IMR-90 (cell line): ENCODE data around the gene DISC1. TPM values are rescaled to one million over a fixed set of nuclear protein-coding genes. Genes with fewer than 3 reads are reported as not detected.

ENCODE experiments used
- ATAC-seq: fragments of 200-7000 bp; cut with Tn5 transposase; 2 replicates; pipeline ENCODE4 v1.9.1; 2020; ENCODE audit warnings: low read depth, mild to moderate bottlenecking, moderate library complexity
- BruUV-seq: library from RNA; stranded (reverse); fragments of 400-500 nt; replicated peaks from 2 replicates; lab custom pipeline; 2021; lab: Mats Ljungman, UMichigan
- CTCF ChIA-PET: fragments of 300-600 bp; formaldehyde crosslinking; extraction: SDS; loops from one replicate; lab custom pipeline; 2021; ENCODE audit warnings: antibody characterized with exemption; lab: Yijun Ruan, JAX
- POLR2A ChIA-PET: fragments of 300-600 bp; sonication (Branson Sonifier 250); formaldehyde crosslinking; loops from one replicate; lab custom pipeline; 2022; ENCODE audit warnings: antibody characterized with exemption; ENCODE audit not compliant: unreplicated experiment; lab: Charles Lee
- DNase-seq: peaks from one replicate; pipeline ENCODE4 v3.0.0; 2013
- H2AFZ ChIP-seq: replicated peaks from 2 replicates; pipeline ENCODE3; 2013; ENCODE audit warnings: low read length, mild to moderate bottlenecking; ENCODE audit not compliant: poor library complexity
- H2AK5ac ChIP-seq: 2 replicates; pipeline ENCODE4 v1.6.1; 2013; ENCODE audit warnings: low read depth, low read length, inconsistent platforms
- H2AK9ac ChIP-seq: replicated peaks from 2 replicates; pipeline ENCODE3; 2013; ENCODE audit warnings: mild to moderate bottlenecking, low read depth, low read length, moderate library complexity; ENCODE audit not compliant: poor library complexity
- H2BK120ac ChIP-seq: 2 replicates; pipeline ENCODE4 v1.6.1; 2013; ENCODE audit warnings: low read depth, low read length, inconsistent platforms
- H2BK15ac ChIP-seq: 3 replicates; pipeline ENCODE4 v1.6.1; 2013; ENCODE audit warnings: low read depth, low read length, inconsistent platforms
- H2BK20ac ChIP-seq: 2 replicates; pipeline ENCODE4 v1.6.1; 2013; ENCODE audit warnings: low read depth, mild to moderate bottlenecking, inconsistent platforms, low read length, moderate library complexity
- H2BK5ac ChIP-seq: 2 replicates; pipeline ENCODE4 v1.6.1; 2013; ENCODE audit warnings: mild to moderate bottlenecking, low read depth, low read length, inconsistent platforms; ENCODE audit not compliant: poor library complexity, severe bottlenecking
- H3K14ac ChIP-seq: replicated peaks from 2 replicates; pipeline ENCODE4 v1.6.1; 2013; ENCODE audit warnings: low read depth, low read length, inconsistent platforms
- H3K18ac ChIP-seq: 2 replicates; pipeline ENCODE4 v1.6.1; 2013; ENCODE audit warnings: low read depth, low read length, control low read depth
- H3K23ac ChIP-seq: 2 replicates; pipeline ENCODE4 v1.6.1; 2013; ENCODE audit warnings: low read depth, low read length, inconsistent platforms
- H3K27ac ChIP-seq: 2 replicates; pipeline ENCODE4 v1.5.1; 2013; ENCODE audit warnings: mild to moderate bottlenecking, control low read depth, low read length; ENCODE audit not compliant: insufficient read depth
- H3K27me3 ChIP-seq: 2 replicates; pipeline ENCODE4 v1.6.1; 2013; ENCODE audit warnings: low read length; ENCODE audit not compliant: control insufficient read depth, insufficient read depth
- H3K36me3 ChIP-seq: 2 replicates; pipeline ENCODE4 v1.6.1; 2013; ENCODE audit warnings: low read length, mixed read lengths; ENCODE audit not compliant: control insufficient read depth, insufficient read depth
- H3K4ac ChIP-seq: 2 replicates; pipeline ENCODE4 v1.6.1; 2013; ENCODE audit warnings: low read depth, low read length, inconsistent platforms
- H3K4me1 ChIP-seq: 2 replicates; pipeline ENCODE4 v1.6.1; 2013; ENCODE audit warnings: low read length, mixed read lengths; ENCODE audit not compliant: control insufficient read depth, insufficient read depth
- H3K4me2 ChIP-seq: 2 replicates; pipeline ENCODE4 v1.6.1; 2013; ENCODE audit warnings: low read depth, mild to moderate bottlenecking, control low read depth, low read length, moderate library complexity
- H3K4me3 ChIP-seq: 2 replicates; pipeline ENCODE4 v1.5.1; 2013; ENCODE audit warnings: low read depth, mild to moderate bottlenecking, control low read depth, low read length, moderate library complexity; ENCODE audit not compliant: insufficient read depth
- H3K56ac ChIP-seq: 2 replicates; pipeline ENCODE4 v1.6.1; 2013; ENCODE audit warnings: low read length, inconsistent platforms; ENCODE audit not compliant: insufficient read depth; ENCODE audit errors: extremely low read depth
- H3K79me1 ChIP-seq, 2 experiments: 2 replicates each; pipeline ENCODE4 v1.6.1; 2013; ENCODE audit warnings: low read length in 2 of 2, inconsistent platforms in 1 of 2, low read depth in 1 of 2
- H3K9ac ChIP-seq: 2 replicates; pipeline ENCODE4 v1.6.1; 2013; ENCODE audit warnings: low read depth, low read length, control low read depth
- H3K9me1 ChIP-seq: 2 replicates; pipeline ENCODE4 v1.6.1; 2013; ENCODE audit warnings: low read length, inconsistent platforms; ENCODE audit not compliant: insufficient read depth
- H3K9me3 ChIP-seq: 2 replicates; pipeline ENCODE4 v1.6.1; 2013; ENCODE audit warnings: low read length; ENCODE audit not compliant: control insufficient read depth, insufficient read depth
- H4K20me1 ChIP-seq: 2 replicates; pipeline ENCODE4 v1.6.1; 2013; ENCODE audit warnings: low read length, inconsistent platforms; ENCODE audit not compliant: insufficient read depth
- H4K5ac ChIP-seq: 2 replicates; pipeline ENCODE4 v1.6.1; 2013; ENCODE audit warnings: mild to moderate bottlenecking, low read depth, low read length, control low read depth
- H4K8ac ChIP-seq, 2 experiments: 2 replicates each; pipeline ENCODE4 v1.6.1; 2013; ENCODE audit warnings: low read depth in 2 of 2, low read length in 2 of 2, control low read depth in 1 of 2, inconsistent platforms in 1 of 2
- H4K91ac ChIP-seq: 2 replicates; pipeline ENCODE4 v1.6.1; 2013; ENCODE audit warnings: low read depth, low read length, inconsistent platforms; ENCODE audit not compliant: insufficient read depth
- BHLHE40 ChIP-seq: fragments of 150-350 bp; IDR thresholded peaks from 2 replicates; pipeline ENCODE4 v1.6.1; 2016; ENCODE audit warnings: mild to moderate bottlenecking, low read depth, low read length
- CEBPB ChIP-seq: IDR thresholded peaks from 2 replicates; pipeline ENCODE4 v1.6.1; 2012; ENCODE audit warnings: low read depth, low read length, improper control_type of control experiment
- FOS ChIP-seq: fragments of 150-350 bp; IDR thresholded peaks from 2 replicates; pipeline ENCODE4 v1.6.1; 2016; ENCODE audit warnings: low read depth, low read length
- WGBS, 2 experiments: methylation state at CpG; one replicate each; pipeline versions ENCODE4 v1.1.5 to v1.1.7; 2013; ENCODE audit warnings: missing lambda C conversion rate in 2 of 2; ENCODE audit not compliant: insufficient read length in 1 of 2; ENCODE audit errors: extremely low coverage in 2 of 2; 5-methylcytosine and 5-hydroxymethylcytosine counted together
- dilution Hi-C: fragments of 300-500 bp; cut with HindIII; formaldehyde crosslinking; loops from one replicate; pipeline ENCODE4 v1.14.3; 2018; ENCODE audit warnings: low sequenced_read_pairs; ENCODE audit not compliant: unreplicated experiment
- in situ Hi-C: fragments of 300-500 bp; cut with MboI; formaldehyde crosslinking; loops from 3 replicates; pipeline ENCODE4 v1.14.3; 2019; ENCODE audit warnings: low sequenced_read_pairs, inconsistent platforms, mixed read lengths
- intact Hi-C: fragments of 100-400 bp; cut with micrococcal nuclease; formaldehyde crosslinking; loops from 2 replicates; pipeline ENCODE4 v1.10.0; 2022
- polyA plus RNA-seq, 3 experiments: library from polyadenylated mRNA; depleted of rRNA; stranded (reverse); fragments of >200 nt; gene quantifications; 2 replicates each; pipeline ENCODE4 v1.2.3, GENCODE V29; 2012; ENCODE audit warnings: low replicate concordance in 1 of 3
- total RNA-seq: library from RNA; depleted of rRNA; stranded (reverse); fragments of >200 nt; gene quantifications from 2 replicates; pipeline ENCODE4 v1.2.3, GENCODE V29; 2012

DISC1 gene
- total and polyA plus RNA-seq, 2 of the 4 experiments (the other 2 are of a cell fraction) = 2.2 to 7.0 TPM

GRCh38 chr1:231971397-231972110 is 345.0 kb downstream of the DISC1 start:
- no TSS peak for BruUV-seq
- intact Hi-C loops = no loop called here
- H3K23ac ChIP-seq = no peak overlapping the region

More at GRCh38 chr1:231971397-231972110, 345.0 kb downstream of the DISC1 start:
- DNase-seq = peak; percentile 64
- in situ Hi-C loops (no loop called here), dilution Hi-C loops (no loop called here)
- Histone ChIP-seq H3K79me1 (no peaks in the 10 kb centered on the region), H2BK15ac (no peak overlapping the region), H2BK20ac (no peak overlapping the region), H3K18ac (no peak overlapping the region), H2BK5ac (no peak overlapping the region), H3K56ac (no peak overlapping the region), H2AFZ (no peak overlapping the region), H3K4ac (no peak overlapping the region), H3K4me1 (no peaks in the 10 kb centered on the region), H3K9me1 (no peaks in the 10 kb centered on the region), H4K5ac (no peak overlapping the region), H2AK9ac (no peak overlapping the region), H3K14ac (no peak overlapping the region), H3K4me3 (no peak overlapping the region), H3K9ac (no peak overlapping the region), H3K27me3 (no peaks in the 10 kb centered on the region), H3K4me2 (no peak overlapping the region), H3K9me3 (no peaks in the 10 kb centered on the region), H2BK120ac (no peak overlapping the region), H3K27ac (no peak overlapping the region), H4K20me1 (no peaks in the 10 kb centered on the region), H4K91ac (no peak overlapping the region), H2AK5ac (no peak overlapping the region), H4K8ac (no peak overlapping the region), H3K36me3 (no peaks in the 10 kb centered on the region)
- ChIA-PET POLR2A (no interaction called here), CTCF (interaction anchor here (0.5 kb wide), 1 partner anchor 936 kb away, joined by 4 read pairs; no protein-coding TSS in a partner anchor)
- 0 out of 2 replicates have a peak, but pooled peaks have one; percentile 20 for TF ChIP-seq FOS
- TF ChIP-seq BHLHE40 = no peak
- peak; percentile 58 for TF ChIP-seq CEBPB
- 74% methylated on average over 5 of the region's 12 CpGs; no CpG with 5 or more reads in 1 of the 2 experiments for WGBS, 2 experiments
- ATAC-seq = peak; percentile 44
